ENCODE data around the gene IKBKE. TPM values are rescaled to one million over a fixed set of nuclear protein-coding genes. Genes with fewer than 3 reads are reported as not detected.

Gene IKBKE
- polyA plus RNA-seq, 1 donor (not counting 4 experiments of a cell fraction or from before 2014, with no cell fraction given): 8.9 TPM

- peak overlapping the region; percentile 81 for H3K4me2 ChIP-seq (ENCODE audit: control insufficient read depth, extremely low read depth, insufficient read depth, low read depth, low read length)
- no peaks in the 10 kb centered on the region for H4K20me1 ChIP-seq (ENCODE audit: control insufficient read depth, extremely low read depth, insufficient read depth, low read length)
- no peaks in the 10 kb centered on the region for H3K79me2 ChIP-seq (ENCODE audit: control insufficient read depth, insufficient read depth, low read length)
- no peak overlapping the region for H3K27ac ChIP-seq (ENCODE audit: control insufficient read depth, insufficient read depth, low read length)
- FAIRE-seq: no peak
- H3K9me3 ChIP-seq (ENCODE audit: control insufficient read depth, low read depth, low read length): no peaks in the 10 kb centered on the region
- H3K27me3 ChIP-seq (ENCODE audit: control insufficient read depth, extremely low read depth, insufficient read depth, low read length): no peaks in the 10 kb centered on the region
- no peak overlapping the region for H3K9ac ChIP-seq (ENCODE audit: control insufficient read depth, extremely low read depth, insufficient read depth, low read length)
- no peaks in the 10 kb centered on the region for H3K9me1 ChIP-seq (ENCODE audit: control insufficient read depth, extremely low read depth, insufficient read depth, low read length)
- no peak overlapping the region for H2AFZ ChIP-seq (ENCODE audit: control insufficient read depth, low read length)
- DNase-seq (ENCODE audit: low read depth, low spot score): no peak
- H3K4me3 ChIP-seq (ENCODE audit: control insufficient read depth in 2 of 3, extremely low read depth in 1 of 3, insufficient read depth in 2 of 3, low read depth in 1 of 3, low read length in 3 of 3): peak overlapping the region in 2 of 3 experiments; percentile 73 to 80
- dilution Hi-C loops (cut with MboI; ENCODE audit: extremely low pct_ligation_motif_present, low sequenced_read_pairs): no loop called here
- TF ChIP-seq, protein P1, sequence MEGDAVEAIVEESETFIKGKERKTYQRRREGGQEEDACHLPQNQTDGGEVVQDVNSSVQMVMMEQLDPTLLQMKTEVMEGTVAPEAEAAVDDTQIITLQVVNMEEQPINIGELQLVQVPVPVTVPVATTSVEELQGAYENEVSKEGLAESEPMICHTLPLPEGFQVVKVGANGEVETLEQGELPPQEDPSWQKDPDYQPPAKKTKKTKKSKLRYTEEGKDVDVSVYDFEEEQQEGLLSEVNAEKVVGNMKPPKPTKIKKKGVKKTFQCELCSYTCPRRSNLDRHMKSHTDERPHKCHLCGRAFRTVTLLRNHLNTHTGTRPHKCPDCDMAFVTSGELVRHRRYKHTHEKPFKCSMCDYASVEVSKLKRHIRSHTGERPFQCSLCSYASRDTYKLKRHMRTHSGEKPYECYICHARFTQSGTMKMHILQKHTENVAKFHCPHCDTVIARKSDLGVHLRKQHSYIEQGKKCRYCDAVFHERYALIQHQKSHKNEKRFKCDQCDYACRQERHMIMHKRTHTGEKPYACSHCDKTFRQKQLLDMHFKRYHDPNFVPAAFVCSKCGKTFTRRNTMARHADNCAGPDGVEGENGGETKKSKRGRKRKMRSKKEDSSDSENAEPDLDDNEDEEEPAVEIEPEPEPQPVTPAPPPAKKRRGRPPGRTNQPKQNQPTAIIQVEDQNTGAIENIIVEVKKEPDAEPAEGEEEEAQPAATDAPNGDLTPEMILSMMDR (optimal IDR thresholded peaks at IDR 0.05 in 1 of 3, IDR thresholded peaks at IDR 0.05 in 1 of 3, conservative IDR thresholded peaks at IDR 0.05 in 1 of 3; ENCODE audit: extremely low read depth in 1 of 3, insufficient read depth in 2 of 3, low read length in 3 of 3): no peak
- no peak for TF ChIP-seq EZH2 (IDR thresholded peaks at IDR 0.05; ENCODE audit: low read length)
- peaks cover 3 to 8% of the 10 kb centered on the region in 2 experiments for H3K36me3 ChIP-seq (ENCODE audit: control insufficient read depth in 2 of 2, extremely low read depth in 1 of 2, insufficient read depth in 2 of 2, low read length in 2 of 2)
- H3K4me1 ChIP-seq (ENCODE audit: control insufficient read depth, extremely low read depth, insufficient read depth, low read length): peaks cover 20% of the 10 kb centered on the region
These were observed 1.1 kb downstream of the IKBKE start for GRCh38 chr1:206471415-206471801.

DNA sequence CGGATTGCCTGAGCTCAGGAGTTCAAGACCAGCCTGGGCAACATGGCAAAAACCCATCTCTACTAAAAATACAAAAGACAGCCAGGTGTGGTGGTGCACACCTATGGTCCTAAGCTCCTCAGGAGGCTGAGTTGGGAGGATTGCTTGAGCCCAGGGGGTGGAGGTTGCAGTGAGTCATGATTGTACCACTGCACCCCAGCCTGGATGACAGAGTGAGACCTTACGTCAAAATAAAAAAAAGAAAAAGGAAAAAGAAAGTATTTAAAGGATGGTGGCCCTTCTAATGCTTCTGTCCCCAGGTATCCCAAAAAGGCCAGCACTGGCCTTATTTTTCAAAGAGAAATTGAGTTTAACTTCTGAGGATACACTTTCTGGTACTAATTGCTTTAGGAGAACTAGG is 1.7 kb downstream of the IKBKE start:
- no peak for DNase-seq (ENCODE audit: low read depth, low spot score)
- Histone ChIP-seq H3K36me3 (ENCODE audit: control insufficient read depth in 2 of 2, extremely low read depth in 1 of 2, insufficient read depth in 2 of 2, low read length in 2 of 2) (peaks cover 3 to 11% of the 10 kb centered on the region in 2 experiments), H3K9ac (ENCODE audit: control insufficient read depth, extremely low read depth, insufficient read depth, low read length) (no peak overlapping the region), H3K27me3 (ENCODE audit: control insufficient read depth, extremely low read depth, insufficient read depth, low read length) (no peaks in the 10 kb centered on the region), H3K79me2 (ENCODE audit: control insufficient read depth, insufficient read depth, low read length) (no peaks in the 10 kb centered on the region), H2AFZ (ENCODE audit: control insufficient read depth, low read length) (no peak overlapping the region), H3K27ac (ENCODE audit: control insufficient read depth, insufficient read depth, low read length) (no peak overlapping the region), H3K4me2 (ENCODE audit: control insufficient read depth, extremely low read depth, insufficient read depth, low read depth, low read length) (no peak overlapping the region), H3K9me1 (ENCODE audit: control insufficient read depth, extremely low read depth, insufficient read depth, low read length) (no peaks in the 10 kb centered on the region), H3K9me3 (ENCODE audit: control insufficient read depth, low read depth, low read length) (no peaks in the 10 kb centered on the region), H4K20me1 (ENCODE audit: control insufficient read depth, extremely low read depth, insufficient read depth, low read length) (no peaks in the 10 kb centered on the region), H3K4me1 (ENCODE audit: control insufficient read depth, extremely low read depth, insufficient read depth, low read length) (peaks cover 20% of the 10 kb centered on the region), H3K4me3 (ENCODE audit: control insufficient read depth in 2 of 3, extremely low read depth in 1 of 3, insufficient read depth in 2 of 3, low read depth in 1 of 3, low read length in 3 of 3) (no peak overlapping the region)
- no peak for FAIRE-seq
- no peak for TF ChIP-seq EZH2 (IDR thresholded peaks at IDR 0.05; ENCODE audit: low read length)
- TF ChIP-seq, protein P1 (optimal IDR thresholded peaks at IDR 0.05 in 1 of 3, IDR thresholded peaks at IDR 0.05 in 1 of 3, conservative IDR thresholded peaks at IDR 0.05 in 1 of 3; ENCODE audit: extremely low read depth in 1 of 3, insufficient read depth in 2 of 3, low read length in 3 of 3): no peak
- dilution Hi-C loops (cut with MboI; ENCODE audit: extremely low pct_ligation_motif_present, low sequenced_read_pairs): no loop called here

Data from keratinocyte (primary cell).